HG02938 (cell line): ENCODE results near the gene FBXO15.
A peak's percentile ranks its signal among the peaks of the same experiment; 100 is the strongest.

Source experiments
- ATAC-seq: cut with Tn5 transposase; IDR thresholded peaks from one replicate; pipeline ENCODE4 v1.9.1; 2021; ENCODE audit warnings: mild to moderate bottlenecking, moderate library complexity; ENCODE audit not compliant: unreplicated experiment

FBXO15 gene

DNA sequence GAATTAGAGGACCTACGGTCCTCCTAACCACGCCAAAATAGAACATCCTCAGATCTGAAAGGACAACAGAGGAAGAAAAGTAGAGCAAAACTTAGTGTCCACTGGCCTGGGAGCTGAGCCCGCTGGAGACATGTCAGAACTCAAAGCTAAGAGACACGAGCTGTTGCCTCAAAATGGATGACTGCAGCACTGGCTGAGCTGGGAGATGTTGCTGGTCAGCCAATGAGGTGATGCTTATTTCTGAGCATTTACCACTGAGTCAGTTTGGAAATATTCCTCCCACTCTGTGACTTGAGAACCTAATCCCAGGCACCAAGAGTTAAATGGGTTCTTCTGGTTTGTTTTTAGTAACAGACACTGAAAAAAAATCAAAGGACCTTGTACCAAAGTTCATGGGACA lies 32.6 kb downstream of the FBXO15 start:
- no peak for ATAC-seq

DNA sequence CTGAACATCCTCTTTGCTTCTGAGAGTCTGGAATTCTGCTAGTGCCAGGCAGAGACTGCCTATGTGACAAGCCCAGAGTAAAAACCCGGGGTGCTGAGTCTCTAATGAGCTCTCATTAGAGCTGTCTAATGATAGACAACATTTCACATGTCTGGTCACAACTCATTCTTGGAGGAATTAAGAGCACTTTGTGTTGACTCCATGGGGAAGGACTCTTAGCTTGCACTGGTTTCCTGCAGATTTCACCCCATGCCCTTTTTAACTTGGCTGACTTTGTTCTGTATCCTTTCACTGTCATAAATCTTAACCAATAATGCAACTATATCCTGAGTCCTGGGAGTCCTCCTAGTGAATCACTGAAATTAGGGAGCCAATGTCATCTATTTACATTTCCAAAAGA lies 33.5 kb downstream of the FBXO15 start:
- ATAC-seq = no peak

DNA sequence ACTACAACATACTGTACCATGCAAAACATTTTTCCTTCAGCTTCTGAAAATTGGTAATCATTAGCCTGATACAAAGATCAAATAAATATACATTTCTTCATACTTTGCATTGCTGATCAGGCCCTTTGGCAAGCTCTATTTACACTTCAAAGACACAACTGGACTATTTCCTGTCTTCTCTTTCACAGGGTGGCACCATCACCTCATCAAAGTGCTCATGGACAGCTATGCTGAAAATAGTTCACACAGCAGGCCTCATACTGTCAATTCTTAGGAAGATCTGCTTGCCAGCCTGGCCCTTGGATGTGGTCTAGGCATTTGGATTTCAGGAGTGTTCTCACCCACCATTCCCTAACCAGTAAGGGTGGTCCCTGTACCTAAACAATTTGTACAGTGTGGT lies 33.9 kb downstream of the FBXO15 start:
- ATAC-seq = no peak

GRCh38 chr18:74110976-74111375 lies 36.7 kb downstream of the FBXO15 start:
- no peak for ATAC-seq

DNA sequence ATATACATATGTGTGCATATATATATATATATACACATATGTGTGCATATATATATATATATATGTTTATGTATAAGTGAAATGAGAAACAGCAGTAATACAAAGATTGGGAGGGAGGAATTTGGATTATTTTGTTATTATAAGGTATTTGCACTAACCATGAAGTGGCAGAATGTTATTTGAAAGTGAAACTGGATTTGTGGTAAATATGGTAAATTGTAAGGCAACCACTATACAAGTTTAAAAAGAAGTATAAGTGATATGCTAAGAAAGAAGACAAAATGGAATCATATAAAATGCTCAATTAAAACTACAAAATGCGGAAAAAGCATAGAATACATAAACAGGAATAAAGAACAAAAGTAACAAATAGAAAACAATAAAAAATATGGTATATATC lies 37.5 kb downstream of the FBXO15 start:
- no peak for ATAC-seq

GRCh38 chr18:74108460-74108859 lies 39.2 kb downstream of the FBXO15 start:
- no peak for ATAC-seq

DNA sequence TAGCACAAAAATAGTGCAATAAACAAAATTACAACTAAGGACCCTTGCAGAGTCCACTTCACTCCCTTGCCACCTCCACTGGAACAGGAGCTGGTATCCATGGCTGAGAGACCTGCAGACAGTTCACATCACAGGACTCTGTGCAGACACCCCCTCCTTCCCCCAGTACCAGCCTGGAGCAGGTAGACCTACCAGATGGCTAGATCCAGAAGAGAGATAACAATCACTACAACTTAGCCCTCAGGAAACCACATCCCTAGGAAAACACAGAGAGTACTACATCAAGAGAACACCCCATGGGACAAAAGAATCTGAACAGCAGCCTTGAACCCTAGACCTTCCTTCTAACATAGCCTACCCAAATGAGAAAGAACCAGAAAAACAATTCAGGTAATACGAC lies 49.8 kb downstream of the FBXO15 start:
- no peak for ATAC-seq

DNA sequence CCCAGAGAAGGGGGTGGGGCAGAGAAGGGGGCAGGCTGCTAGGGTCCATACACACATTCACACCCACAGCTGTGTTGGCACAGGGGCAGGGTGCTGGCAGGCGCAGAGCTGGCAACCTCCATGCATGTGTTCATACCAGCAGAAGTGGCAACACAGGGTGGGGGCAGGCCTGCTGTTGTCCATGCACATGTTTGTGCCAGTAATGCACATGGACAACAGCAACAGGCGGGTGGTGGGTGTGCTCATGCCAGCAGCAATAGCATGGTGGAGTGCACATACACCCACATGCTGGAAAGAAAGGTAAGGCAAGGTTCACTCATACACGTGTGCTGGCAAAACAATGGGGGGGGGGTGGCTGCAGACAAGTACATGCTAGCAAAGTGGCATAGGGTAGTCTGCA lies 54.7 kb downstream of the FBXO15 start:
- ATAC-seq = no peak

DNA sequence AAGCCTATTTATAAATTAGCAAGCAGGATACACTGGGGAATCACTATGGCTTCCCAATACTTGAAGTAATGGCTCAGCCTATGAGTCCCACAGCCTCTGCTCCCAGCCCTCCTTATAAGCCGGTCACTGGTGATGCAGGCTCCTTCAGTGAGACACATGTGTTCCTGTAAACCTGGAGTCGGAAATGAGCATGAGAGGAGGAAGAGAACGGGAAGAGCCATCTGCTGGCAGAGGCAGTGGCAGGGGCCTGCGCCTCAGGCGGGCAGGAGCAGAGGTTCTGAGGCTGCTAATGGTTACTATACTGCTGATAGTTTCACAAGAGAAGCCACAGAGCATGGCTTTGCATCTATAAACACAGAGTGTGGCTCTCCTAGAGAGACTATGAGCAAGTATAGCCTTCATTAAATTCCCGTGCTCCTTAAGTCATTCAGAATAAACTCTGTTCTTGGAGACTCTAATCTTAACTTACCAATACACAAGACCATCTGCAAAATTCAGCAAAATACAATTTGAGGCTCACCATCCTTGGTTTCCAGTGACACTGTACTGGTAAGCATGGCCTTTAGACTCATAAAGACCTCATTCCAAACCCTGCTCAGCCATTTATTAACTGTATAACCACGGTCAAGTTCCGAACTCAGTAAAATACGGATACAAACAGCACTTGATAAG lies 63.3 kb downstream of the FBXO15 start:
- ATAC-seq = no peak

DNA sequence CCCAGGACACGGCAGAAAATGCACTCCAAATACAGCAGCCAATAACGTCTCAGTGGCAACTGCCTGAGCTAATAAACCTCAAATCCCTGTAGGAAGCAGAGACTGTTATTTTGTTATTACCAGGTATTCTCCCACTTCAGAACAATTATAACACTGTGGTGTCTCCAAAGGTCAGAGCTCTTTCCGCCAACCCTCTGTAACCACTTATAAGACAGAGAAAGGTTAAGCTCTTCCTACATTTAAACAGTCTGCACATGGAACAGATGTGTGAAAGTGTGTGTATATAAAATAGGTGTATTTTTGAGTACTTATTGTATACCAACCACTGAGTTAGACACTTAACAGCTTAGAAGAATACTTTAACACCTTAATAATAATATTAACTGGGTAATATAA lies 64.1 kb downstream of the FBXO15 start:
- no peak for ATAC-seq

- ATAC-seq = no peak
Observed at GRCh38 chr18:74082742-74083556, 64.7 kb downstream of the FBXO15 start.

GRCh38 chr18:74081966-74082741 lies 65.5 kb downstream of the FBXO15 start:
- peak; percentile 69 for ATAC-seq

DNA sequence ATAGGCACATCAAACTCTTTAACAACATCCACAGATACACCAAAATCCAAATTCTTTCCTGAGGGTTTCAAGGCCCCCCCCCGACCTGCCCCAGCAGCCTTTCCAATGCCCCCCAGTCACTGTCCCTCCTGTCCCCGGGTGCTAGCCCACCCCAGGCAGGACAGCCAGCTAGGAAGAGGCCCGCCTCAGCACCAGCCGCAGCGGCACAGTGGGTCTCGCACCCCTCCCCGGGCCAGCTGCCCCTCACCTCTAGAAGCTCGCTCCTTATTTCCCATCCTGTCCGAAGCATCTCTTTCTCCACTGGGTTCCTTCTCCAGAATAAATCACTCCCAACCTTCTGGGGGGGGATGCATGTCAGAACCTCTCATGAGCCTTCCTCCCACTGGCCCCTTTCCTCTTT lies 69.4 kb downstream of the FBXO15 start:
- ATAC-seq = no peak

GRCh38 chr18:74074668-74075564 lies 72.7 kb downstream of the FBXO15 start:
- no peak for ATAC-seq

DNA sequence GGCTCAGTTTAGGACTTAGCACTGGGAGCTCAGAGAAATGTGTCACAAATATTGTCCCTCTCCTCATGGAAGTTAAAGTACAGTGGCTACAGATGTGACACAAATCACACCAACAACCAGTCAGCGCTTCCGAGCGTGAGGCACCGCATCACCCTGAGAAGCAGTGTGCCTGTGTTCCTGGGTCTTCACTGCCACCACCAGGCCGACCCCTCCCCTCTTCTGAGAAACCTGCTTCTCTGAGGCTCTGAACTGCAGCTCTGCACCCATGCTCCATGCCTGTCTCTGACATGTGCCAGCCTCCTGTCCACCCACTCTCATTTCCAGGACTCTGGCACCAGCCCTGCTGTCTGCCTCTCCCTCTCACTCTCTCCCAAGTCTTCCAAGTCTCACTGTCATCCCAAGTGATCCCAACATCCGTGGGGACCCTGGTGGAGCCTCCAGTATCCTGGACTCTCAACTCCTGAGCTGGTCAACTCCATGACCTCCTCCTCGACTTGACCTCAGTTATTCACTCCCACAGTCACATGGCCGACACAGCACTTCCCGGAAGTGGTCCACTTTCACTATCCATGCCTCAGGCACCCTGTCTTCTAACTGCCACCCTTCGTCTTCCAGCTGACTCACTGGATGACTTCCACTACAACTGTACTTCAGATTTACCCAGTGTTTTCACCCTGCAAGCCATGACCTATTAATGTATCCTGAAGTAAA lies 73.5 kb downstream of the FBXO15 start:
- no peak for ATAC-seq

DNA sequence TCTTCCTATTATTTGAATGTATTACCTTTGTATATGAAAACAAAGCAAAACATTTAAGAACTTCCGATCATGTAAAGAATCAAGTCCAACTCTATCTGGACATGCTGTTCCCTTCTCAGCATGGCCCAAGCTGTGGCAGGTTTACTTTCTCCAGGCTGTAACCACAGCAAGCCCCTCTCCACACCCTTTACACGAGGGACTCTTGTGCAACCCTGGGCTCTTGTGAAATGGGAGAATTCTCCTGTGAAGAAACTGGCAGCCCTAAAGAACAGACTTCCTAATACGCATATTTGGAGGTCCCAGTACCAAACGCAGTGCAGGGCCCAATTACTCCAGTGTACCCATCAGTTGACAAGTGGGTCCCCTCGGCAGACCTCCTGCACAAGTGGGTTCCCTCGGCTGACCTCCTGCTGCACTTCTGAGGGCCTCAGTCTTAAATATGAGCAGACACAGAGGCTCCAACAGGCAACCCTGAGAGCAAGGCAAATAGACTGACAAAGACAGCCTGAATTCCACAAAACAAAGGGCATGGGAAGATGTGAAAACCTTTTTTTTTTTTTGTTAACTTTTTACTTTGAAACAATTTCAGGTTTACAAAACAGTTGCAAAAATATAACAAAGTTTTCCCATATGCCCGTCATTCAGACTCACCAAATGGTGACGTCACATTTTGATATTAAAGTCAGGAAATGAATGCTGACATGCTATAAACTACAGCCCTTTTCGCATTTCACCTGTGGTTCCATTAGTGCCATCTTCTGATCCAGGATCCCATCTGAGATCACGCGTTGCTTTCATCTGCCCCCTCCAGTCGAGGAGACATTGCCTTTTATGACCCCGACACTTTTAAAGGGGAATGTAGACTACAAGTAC lies 78.2 kb downstream of the FBXO15 start:
- ATAC-seq = no peak

- ATAC-seq = no peak
Observed at GRCh38 chr18:74068296-74068695, 79.3 kb downstream of the FBXO15 start.

GRCh38 chr18:74066018-74066417 lies 81.6 kb downstream of the FBXO15 start:
- no peak for ATAC-seq

- no peak for ATAC-seq
Observed at GRCh38 chr18:74065366-74065765, 82.3 kb downstream of the FBXO15 start.
